NCI-H82 (cell line): ENCODE results near the gene ARSI.

Experiments
- DNase-seq: peaks from one replicate; lab custom pipeline; 2025; lab: John Stamatoyannopoulos, UW

Gene ARSI

DNA sequence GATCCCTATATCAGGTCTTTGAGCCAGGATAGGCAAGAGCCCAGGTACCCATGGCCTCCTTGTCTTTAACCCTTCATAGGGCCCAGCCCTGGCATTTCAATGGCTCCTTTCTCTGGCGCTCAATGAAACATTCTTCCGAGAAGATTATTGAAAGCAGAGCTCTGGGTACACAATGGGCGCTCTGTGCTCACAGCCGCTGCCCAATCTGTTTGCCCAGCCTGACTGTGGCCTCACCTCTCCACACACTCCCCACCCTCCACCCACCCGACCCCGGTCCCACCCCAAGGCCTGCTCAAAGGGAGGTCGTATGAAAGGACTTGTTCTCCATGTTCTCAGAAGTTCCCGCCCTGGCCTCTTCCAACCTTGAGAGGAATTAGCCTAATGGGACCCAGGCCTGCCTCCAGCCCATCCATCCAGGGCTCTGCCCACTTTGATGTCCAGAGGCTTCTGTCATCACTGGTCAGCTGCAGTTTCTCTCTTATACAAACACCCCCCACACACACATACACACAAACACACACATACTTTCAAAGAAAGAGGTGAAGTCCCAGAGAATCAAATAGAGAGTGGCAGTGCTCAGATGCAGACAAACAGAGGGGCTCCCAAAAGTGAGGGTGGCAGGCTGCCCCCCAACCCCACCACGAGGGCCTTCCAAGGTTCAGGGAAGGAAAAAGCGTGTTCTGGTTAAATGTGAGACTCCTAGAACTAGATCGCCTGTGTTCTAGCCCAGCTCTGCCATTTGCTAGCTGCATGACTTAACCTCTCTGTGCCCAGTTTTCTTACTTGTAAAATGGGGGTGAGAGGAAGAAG lies 5.1 kb upstream of the ARSI start:
- DNase-seq: no peak

- no peak for DNase-seq
Measured at GRCh38 chr5:150306775-150307174, 4.1 kb upstream of the ARSI start.

- DNase-seq: no peak
Measured at GRCh38 chr5:150305557-150305956, 2.9 kb upstream of the ARSI start.

DNA sequence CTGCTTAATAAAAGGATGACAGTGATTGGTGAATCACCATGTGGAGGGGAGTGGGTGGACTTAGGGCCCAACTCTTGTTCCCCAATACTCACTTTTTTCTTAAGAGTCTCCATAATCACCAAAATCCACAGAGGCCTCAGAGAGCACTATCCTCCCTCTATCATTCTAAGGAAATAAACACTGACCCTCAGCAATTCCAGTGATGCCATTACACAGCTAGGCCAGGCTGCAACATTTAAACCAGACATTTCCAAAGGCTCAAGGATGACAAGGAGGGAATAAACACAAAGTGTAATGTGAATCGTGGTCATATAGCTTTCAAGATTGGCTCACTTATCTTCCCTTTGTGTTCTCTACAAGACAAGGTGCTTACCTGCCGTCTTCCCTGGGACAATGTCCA lies 2.4 kb upstream of the ARSI start:
- no peak for DNase-seq

DNA sequence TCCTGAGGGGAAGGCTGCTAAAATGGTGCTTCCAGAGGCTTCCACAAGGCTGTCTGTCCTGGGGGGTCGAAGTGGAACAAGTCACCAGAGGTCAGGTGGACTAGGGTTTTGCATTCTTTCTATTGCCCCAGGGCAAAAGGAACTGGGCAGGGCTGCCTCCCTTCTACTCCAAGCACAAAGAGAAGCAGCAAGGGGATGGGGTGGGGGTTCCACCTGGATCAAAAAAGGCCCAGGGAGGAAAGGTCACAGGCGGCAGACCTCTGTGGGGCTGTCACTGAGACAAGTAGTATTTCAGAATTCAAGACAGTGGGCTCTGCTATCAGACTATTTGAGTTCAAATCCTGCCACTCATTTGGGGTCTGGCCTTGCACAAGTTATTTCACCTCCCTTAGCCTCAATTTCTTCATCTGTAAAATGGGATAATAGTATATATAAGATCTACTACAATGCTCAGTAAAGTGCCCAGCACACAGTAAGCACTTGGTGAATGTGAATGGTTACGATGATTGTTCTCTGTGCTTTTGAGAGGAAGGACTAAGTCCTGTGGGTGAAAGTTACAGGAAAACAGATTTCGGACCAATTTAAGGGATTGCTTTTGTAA lies 1.9 kb upstream of the ARSI start:
- DNase-seq: no peak

- DNase-seq: no peak
Measured at GRCh38 chr5:150303660-150304386, 1.1 kb upstream of the ARSI start.

DNA sequence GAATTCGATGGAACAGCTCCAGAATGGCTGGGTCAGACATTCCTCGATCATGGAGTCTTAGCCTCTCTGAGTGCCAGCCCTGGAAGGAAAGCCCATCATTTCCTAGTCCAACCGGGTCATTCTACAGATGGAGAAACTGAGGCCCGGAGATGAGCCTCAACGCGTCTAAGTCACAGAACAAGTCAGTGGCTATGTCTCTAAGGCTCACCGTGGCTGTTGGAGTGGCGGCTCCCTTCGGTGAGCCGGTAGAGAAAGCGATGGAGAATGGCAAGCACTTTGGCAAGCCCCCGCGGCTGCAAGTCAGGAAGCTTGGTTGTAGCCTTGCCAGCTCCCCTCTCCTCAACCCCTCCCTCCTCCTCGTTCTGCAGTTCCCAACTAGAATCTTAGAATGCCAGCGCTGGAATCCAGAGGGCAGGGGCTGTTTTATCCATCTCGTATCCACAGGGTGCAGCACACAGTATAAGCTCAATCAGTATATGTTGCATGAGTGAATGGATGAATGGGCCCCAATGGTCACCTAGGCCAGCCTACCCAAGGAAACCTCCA lies 438 bp upstream of the ARSI start:
- no peak for DNase-seq

DNA sequence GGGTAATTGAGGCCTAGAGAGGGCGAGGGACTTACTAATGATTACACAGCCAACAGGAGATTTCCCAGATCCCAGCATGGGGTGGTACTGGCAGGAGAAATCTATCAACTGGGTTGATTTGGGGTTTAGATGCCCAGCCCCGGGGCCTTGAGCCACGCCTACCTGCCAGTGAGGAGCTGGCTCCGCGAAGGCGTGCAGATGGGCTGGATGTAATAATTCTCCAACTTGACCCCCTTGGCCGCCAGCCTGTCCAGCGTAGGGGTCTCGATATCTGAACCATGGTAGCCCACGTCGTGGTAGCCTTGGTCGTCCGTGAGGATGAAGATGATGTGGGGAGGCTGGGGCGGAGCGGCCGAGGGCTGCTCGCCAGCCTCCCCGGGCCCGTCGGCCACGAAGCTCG lies 804 bp downstream of the ARSI start:
- DNase-seq: peak; percentile 40

DNA sequence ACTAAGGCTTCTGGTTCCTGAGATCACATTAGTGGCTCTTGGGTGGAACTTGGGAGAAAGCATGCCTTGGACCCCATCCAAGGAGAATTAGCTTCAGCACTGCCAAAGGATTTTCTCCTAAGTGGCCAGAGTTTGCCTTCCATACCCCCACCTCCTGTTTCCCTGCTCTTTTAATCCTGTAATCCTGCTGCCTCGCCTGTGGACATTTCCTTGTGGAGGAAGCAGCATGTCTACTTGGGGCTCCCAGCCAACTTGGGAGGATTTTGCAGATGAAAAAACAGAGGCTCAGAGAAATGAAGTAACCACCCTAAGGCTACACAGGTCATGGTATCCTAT lies 1.6 kb downstream of the ARSI start:
- peak; percentile 97 for DNase-seq

- DNase-seq: peak; percentile 64
Measured at GRCh38 chr5:150300496-150301169, 2.1 kb downstream of the ARSI start.

DNA sequence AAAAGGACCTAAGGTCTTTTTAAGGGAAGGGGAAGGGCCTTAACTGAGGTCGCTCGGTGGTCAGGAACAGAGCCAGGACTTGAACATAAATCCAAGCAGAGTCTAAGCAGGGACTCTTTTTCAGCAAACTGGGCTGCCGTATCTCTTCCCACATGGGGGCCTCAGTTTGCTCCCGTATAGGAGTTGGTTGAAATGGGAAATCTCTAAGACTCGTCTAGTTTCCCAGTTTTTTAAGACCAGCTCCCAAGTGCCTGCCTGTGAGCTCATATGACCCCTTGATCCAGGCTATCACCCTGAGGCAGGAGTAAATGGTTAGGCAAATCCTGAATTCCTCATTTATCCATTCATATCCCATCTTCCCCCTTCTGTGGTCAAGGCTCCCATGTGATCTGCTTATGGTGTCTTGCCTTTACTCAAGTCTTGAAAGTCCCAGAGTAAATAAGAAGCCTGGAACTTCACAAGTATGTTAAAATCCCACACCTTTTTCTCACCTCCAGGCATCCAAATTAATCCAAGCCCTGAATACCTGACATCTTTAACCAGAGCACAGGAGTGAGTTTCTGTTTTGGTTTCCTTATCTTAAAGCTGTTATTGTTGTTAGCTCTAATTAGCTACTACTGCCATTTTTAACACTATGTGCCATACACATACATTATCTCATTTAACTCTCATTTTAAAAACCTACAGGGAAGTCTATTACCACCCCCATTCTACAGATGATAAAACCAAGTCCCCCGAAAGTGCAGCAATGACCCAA lies 3.0 kb downstream of the ARSI start:
- peak; percentile 56 for DNase-seq

- peak; percentile 98 for DNase-seq
Measured at GRCh38 chr5:150298701-150299451, 3.8 kb downstream of the ARSI start.

GRCh38 chr5:150297934-150298595 lies 4.6 kb downstream of the ARSI start:
- DNase-seq: no peak

GRCh38 chr5:150297236-150297890 lies 5.3 kb downstream of the ARSI start:
- no peak for DNase-seq

DNA sequence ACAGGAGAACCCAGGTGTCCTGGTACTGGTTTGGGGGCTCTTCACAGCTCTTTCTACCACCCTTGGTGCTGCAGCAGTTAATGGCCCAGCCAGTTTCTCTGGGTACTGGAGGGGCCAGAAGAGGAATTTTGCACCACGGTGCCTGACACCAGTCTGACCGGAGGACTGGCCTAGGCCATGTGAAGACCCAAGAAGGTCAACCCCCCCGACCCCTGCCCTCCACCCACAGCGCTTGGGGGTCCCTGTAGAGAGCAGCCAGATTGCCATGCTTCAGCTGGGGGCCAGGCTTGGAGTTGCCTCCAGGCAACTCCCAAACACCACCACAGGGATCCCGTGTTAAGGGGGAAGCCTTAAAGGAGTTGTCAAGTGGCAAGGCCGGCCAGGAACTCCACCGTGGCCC lies 6.2 kb downstream of the ARSI start:
- DNase-seq: no peak

DNA sequence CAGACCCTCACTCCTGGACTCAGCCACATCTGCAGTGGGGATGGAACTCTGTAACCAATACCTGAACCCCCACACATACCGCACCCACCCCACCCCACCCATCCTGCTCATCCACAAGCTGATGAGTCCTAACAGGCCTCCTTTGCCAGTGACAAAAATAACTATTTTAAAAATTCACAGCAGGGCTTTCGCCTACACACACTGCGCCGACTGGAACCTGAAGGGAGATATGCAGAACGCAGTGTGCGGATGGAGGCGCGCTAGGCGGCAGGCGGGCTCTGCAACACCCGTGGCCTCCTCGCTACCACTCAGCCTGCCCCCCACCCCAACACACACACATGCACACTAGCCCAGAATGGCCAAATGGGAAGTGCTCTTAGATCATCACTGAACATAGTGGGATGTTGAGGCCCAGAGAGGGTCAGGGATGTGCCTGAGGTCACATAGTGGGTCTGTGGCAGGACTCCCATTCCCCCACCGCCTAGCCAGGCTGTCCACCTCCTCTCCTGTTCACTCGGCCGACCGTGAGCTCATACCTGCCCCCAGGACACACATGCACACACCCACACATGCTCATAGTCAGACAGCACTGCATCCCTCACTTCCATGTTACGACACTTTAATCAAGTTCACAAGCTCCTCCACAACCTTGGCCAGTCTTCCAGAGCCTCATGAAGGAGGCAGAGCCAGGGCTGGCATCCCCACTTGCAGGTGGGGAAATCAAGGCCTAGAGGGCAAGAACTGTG lies 6.8 kb downstream of the ARSI start:
- DNase-seq: no peak

GRCh38 chr5:150295172-150295634 lies 7.5 kb downstream of the ARSI start:
- no peak for DNase-seq

DNA sequence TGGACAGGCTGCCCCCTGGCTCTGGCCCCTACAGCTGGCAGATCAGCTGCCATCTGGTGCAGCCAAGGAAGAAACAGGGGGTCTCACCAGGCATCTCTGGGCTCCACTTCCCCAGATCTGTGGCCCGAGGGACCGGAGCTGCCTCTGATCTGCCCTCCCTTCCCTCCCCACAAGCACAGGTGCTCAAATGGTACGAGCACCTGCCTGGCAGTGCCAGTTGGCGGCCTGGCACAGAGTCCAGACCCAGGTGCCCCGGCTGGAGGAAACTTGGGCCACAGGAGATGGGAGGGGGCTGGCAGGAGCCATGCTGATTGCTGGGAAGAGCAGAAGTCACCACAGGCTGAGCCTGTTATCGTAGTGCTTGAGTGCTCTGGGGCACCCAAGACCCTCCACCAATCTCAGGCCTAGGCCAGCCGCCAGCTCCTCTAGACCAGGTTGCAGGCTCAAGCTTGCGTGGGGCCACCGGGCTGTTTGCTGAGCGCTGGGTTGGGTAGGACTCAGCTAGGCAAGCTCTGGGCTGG lies 8.1 kb downstream of the ARSI start:
- DNase-seq: no peak
